Frontal cortex (tissue), 4 donors: Measurements from ENCODE around the gene HGFAC. TPM values are rescaled to one million over a fixed set of nuclear protein-coding genes. Genes with fewer than 3 reads are reported as not detected.

Experiments used
- DNase-seq, 2 donors: peaks; one replicate each; pipeline ENCODE4 v3.0.0; 2012; ENCODE audit warnings: low spot score in 2 of 2
- FAIRE-seq: peaks from 2 replicates; lab custom pipeline; 2012; peaks lifted over from hg19 to GRCh38; lab: Jason Lieb, UNC
- total RNA-seq: library from RNA; depleted of rRNA; stranded (reverse); fragments of >200 nt; gene quantifications from one replicate; pipeline ENCODE4 v1.2.3, GENCODE V29; 2014
- donor health status: control.
- donor health status: control.
- donor health status: control.

The HGFAC gene
- 1.6 TPM for total RNA-seq

DNA sequence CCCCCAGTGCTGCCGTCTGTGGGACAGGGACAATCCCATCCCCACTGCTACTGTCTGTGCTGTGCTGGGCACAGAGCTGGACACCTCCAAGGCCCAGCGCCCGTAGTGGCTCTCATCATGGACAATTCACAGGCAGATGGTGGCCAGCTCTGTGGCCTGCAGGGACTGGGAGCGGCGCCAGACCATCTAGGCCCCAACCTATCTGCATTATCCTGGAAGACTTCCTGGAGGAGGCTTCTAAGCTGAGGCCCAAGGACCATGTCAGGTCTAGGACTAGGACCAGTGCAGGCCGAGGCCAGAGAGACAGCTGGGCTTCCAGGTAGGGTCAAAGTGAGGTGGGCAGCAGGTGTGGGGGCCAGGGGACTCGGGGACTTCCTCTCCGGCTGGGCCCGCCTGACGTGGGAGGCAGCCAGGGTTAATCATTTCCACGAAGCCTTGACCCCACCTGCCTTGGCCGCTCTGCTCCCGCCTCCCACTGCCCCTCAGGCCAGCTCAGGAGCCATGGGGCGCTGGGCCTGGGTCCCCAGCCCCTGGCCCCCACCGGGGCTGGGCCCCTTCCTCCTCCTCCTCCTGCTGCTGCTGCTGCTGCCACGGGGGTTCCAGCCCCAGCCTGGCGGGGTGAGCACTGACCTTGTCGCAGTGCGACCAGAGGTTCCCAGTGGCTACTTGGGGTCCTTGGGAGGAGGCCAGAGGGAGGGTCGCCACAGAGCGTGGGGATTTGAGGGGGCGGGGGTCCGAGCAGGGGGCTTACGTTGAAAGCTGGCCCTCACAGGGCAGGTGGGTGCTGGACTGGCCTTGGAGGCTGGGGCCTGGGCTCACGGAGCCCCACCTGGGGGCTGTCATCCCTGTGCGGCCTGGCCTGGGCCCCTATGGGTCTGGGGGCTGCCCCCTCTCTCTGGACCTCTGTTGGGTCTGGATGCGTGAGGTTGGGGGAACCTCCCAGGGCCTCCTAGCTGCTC lies at the start of gene HGFAC:
Gene HGFAC (plus strand): TSS at position 468 of the 959 bp plus-strand sequence. CDS start 34 bp downstream, at position 502.
- no peak for FAIRE-seq
- DNase-seq = no peak

GRCh38 chr4:3392321-3392720 lies 49.4 kb upstream of the HGFAC start:
- FAIRE-seq = no peak
- DNase-seq = no peak

DNA sequence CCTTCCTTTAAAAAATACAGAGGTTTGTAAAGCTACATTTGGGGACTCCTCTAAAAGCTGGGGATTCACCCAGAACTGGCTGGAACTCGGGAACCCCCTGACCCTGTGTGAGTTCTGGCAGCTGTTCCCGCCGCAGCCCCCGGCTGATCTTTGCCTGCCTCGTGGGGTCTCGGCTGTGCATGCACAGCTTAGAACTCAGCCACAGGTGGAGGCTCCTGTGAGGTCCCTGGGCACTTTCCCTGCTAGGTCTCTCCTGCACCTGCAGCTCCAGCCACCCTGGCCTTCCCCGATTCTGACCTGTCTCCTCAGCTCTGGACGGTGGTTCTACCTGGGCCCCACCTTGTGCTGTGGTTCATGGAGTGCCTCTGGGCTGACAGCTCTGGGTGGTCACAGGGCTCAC lies 48.6 kb upstream of the HGFAC start:
- DNase-seq (no peak), FAIRE-seq (no peak)

DNA sequence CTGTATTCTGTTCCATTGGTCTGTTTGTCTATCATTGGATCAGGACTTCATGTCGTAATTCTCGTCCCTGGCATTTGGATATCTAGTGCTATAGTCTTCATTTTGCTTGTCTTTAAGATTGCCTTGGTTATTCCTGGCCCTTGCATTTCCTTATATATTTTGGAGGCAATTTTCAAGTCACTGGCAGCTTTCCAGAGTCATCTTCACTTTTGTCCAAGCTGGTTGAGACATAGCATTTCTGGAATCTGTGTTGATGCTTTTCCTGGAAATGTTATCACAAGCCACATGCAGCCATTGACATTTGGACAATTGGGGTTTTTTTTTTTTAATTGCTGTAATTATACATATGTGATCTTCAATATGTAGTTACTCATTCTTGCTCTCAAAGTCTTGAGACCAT lies 45.2 kb upstream of the HGFAC start:
- DNase-seq (no peak), FAIRE-seq (no peak)

DNA sequence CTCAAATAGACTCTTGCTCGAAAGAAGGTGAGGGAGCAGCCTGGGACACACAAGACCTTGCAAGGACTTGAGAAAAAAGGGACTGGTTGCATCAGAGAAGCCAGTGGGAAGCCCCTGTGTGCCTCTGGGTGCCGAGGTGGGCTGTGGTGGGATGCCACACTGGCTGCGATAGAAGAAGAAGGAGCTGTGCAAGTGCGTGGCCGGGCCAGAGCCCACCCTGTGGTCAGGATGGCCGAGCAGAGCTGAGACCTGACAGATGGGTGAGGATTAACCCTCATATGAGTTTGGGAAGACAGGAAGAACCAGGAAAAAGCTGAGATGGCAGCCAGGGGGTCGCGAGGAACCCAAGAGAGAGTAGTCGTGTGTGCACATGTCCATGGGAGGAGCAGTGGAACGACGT lies 44.6 kb upstream of the HGFAC start:
- FAIRE-seq (no peak), DNase-seq (no peak)

DNA sequence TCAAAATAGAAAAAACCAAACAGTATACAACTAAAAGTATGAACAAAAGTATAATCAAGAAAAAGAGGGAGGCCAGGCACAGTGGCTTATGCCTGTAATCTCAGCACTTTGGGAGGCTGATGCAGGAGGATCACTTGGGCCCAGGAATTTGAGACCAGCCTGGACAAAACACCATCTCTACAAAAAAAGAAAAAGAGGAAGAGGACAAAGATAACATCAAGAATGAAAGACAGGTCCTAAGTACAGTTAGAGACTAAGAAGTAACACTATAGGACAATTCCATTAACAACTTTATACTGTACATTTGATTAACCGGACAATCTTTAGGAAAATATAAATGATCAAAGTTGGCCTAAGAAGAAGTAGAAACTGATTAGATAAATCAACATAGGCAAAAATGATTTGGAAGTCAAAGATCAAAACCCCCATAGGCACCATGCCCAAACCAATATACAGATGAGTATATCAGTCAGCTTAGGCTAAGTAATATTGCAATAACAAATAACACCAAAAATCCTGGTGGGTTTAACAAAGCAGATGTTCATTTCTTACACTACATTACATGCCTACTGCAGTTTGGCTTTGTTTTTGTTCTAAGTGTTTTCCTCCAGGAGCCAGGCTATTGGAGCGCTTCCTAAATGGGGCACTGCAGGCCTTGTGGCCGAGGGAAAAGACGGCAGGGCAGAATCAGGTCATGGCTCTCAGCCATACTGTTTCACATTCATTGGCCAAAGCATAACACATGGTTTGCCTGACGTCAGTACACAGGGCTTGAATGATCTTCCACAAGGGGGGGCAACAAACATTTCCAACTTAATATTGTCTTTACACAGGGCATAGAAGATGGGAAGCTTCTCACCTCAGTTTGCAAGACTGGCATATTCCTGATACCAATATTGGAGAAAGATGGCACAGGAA lies 42.2 kb upstream of the HGFAC start:
- DNase-seq (no peak), FAIRE-seq (no peak)

DNA sequence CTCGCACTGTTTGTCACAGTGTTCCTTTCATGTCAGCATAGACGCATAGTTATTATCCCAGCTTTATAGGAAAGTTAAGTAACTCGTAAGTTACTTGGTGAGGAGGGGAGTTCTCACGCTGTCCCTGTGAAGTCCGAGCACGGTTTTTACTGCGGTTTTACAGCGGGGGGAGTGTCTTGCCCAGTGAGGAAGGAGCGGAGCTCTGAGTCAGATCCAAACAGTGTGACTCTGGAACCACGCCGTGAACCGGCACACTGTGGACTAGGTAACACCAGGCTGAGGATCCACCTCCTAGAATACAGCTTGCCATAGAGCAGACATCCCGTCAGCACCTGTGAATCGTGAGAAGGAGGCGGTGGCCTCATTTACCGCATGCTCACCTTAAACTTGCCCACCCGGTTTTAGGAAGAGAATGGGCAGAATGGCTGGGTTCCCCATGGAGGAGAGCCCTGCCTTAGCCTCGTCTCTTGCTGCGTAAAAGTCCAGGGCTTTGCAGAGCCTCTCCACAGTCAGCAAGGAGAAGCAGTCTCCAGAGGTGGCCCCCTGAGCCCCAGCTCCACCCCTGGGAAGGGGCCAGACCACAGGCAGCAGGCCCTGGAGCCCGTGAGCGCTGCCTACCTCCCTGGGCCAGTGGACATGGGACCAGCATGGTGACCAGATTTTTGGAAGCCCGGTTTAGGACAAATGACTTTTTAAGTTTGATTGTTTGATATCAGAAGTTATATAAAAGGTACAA lies 40.2 kb upstream of the HGFAC start:
- FAIRE-seq = no peak

DNA sequence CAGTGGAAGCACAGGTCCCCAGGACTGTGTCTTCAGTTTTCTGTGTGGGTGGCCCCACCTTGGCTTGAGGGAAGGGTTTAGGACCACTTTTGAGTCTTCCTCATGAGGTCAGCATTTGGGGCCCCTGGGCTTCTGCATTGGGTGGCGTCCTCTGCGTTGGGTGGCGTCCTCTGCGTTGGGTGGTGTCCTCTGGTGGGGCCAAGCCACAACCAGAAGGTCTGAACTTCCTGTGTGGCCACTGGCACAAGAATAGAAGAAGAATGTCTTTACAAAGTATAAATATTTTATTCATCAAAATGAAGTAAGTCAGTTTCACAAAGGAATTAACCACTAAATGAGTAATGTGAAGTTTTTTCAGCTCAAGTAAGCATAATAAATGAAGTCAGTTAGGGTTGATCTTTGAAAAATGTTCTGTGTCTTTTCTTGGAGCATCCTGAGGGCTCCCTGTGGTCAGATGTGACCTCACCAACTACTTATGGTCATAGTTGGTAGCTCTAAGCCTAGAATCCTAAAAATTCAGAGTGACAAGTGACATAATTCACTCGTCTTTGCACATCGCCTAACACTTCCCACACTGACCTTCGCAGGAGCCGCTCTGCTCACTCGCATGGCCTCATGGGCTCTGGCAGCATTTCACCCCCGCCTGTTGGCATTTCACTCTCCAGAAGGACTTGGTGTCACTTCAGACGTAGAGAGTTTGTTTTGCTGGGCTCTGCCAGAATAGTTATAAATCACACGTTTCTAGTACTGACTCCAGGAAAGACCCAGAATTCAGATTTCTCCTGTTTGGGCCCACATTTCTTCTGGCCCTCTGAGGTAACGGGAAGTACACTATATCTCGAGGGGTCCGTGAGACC lies 39.0 kb upstream of the HGFAC start:
- FAIRE-seq (no peak), DNase-seq (no peak)

More for the DNA sequence above, 40.2 kb upstream of the HGFAC start:
- no peak for DNase-seq

DNA sequence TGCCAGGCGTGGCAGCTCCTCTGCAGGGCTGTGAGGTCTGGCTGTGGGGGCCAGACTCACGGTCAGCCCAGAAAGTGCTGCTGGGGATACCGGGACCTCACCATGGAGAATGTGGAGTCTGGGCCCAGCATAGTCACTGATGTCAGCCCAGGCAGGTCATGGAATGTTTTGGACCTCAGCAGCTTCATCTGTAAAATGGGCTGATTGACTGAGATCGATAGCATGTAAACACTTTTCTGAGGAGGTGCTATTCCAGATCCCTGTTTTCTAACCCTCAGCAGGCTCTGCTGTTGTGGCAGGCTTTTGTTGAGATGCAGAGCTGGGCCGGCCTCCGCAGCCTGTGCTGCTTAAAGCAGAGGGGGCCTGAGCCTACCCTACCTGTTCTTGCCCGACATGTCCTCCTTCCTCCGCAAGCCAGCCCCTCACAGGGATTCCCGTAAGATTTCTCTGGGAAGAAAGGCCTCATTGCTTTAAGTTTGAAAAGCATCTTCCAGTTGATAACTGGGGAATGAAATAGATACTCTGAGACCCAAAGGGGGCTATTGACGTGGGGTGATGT lies 38.3 kb upstream of the HGFAC start:
- DNase-seq = no peak
- no peak for FAIRE-seq

DNA sequence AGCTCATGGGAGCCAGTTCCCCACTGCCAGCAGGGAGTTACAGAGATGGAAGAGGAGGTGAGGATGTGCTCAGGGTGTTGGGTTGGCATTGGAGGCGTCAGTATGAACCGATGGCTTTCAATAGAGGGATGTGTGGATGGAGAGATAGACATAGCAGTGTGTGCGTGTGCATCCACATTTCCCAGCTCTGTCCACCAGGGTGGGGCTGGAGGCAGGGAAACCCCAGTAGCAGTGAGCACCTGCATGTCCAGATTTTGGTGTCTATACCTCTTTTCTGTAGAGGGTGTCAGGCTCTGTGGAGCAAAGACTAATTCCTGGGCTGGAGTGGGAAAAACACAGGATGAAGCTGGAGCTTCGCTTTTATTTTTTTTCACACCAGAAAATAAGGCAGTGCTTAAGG lies 37.2 kb upstream of the HGFAC start:
- FAIRE-seq = no peak
- no peak for DNase-seq

GRCh38 chr4:3405176-3405575 lies 36.6 kb upstream of the HGFAC start:
- no peak for FAIRE-seq
- no peak for DNase-seq

- no peak for FAIRE-seq
Measured at GRCh38 chr4:3406021-3406420, 35.7 kb upstream of the HGFAC start.

GRCh38 chr4:3406431-3406830 lies 35.3 kb upstream of the HGFAC start:
- DNase-seq (no peak), FAIRE-seq (no peak)

More at GRCh38 chr4:3406021-3406420, 35.7 kb upstream of the HGFAC start:
- no peak for DNase-seq

DNA sequence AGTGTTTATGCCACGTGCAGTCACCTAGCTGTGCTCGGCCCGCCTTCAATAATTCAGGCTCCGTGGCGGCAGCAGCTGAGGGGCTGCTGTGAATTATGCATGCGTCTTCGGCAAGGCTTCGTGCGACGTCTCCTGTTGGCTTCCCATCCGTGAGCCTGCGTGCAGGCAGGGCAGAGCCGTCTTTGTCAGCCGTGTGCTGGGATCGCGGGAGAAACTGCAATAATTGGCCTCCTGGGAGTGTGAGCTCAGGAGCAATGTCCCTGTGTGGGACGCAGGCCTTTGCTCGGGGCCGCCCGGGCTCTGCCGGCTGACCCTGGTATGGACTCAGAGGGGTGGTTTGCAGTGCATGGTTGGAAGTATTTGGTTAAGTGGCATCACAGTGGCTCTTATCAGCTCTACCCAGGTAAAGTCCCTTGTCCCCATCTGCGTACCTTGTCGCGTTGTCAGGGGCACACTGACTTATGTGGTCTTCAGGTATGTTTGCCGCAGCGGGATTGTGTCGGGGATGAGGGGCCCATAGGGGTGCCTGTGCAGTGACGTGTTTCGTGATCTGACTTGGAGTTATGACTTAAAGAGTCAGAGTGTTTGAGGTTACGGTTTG lies 34.5 kb upstream of the HGFAC start:
- DNase-seq (no peak), FAIRE-seq (no peak)

- no peak for FAIRE-seq
- no peak for DNase-seq
Measured at GRCh38 chr4:3407930-3408792, 33.6 kb upstream of the HGFAC start.

DNA sequence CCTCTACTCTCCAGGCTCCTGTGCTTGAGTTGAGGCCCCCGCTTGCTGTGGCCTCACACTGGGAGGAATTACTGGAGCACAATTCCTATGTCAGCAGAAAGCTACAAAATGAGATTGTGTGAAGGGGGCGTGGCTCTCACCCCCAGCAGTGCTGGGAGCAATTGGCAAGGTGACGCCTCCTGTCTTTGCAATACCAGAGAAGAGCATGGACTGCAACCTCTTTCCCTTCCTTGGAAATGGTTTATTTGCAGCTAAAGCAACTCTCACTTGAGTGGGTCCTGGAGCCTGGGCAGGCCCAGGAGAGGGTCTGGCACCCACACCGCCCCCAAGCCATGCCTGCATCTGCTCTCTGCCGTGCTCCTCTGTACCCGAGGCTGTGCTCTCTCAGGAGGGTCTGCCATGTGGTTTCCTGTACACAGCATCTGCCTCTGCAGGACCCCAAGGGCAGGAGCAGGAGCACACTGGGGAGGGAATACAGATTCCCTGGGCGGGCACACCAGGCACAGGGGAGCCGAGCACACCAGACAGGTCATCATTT lies 32.9 kb upstream of the HGFAC start:
- FAIRE-seq (no peak), DNase-seq (no peak)

- FAIRE-seq (no peak), DNase-seq (no peak)
Measured at GRCh38 chr4:3409571-3410091, 32.1 kb upstream of the HGFAC start.
